ENCODE measurements around the gene MUC5B. TPM values are rescaled to one million over a fixed set of nuclear protein-coding genes. Genes with fewer than 3 reads are reported as not detected.

Gene MUC5B
- total RNA-seq, 1 donor from 2014 or later = not detected

DNA sequence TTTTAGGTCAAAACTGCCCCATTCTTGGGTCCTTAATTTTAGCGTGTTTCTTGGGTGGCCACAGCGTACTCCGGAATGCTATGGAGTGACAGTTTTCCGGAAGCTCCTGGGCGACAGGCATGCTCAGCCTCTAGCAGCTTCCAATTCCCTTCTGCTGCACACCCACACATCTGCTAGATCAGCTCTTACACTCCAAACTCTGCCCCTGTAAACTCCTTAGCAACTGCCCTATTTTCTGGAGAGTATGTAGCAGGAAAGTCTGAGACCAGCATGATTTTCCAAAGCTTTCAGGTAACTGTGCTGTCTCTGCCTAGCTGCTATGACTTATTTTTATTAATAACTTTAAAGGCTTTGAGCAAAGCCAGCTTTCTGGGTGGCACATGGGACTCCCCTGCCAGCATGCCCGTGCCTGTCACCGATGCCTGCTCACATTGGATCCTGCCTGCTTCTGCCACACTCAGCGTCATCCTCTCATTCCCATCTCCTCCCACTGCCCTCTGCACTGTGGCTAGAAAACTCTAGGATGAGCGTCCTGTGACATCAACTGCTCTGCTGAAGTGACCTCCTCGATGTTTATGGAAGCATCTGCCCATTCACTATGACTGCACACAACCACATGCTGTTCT lies 69.3 kb downstream of the MUC5B start:
- H3K27me3 Mint-ChIP-seq (ENCODE audit: insufficient read depth) = no peaks in the 10 kb centered on the region
- H3K4me3 Mint-ChIP-seq = no peak overlapping the region
- no peak overlapping the region for H3K27ac Mint-ChIP-seq
- H3K4me1 Mint-ChIP-seq (ENCODE audit: low read depth) = no peaks in the 10 kb centered on the region
- DNase-seq (ENCODE audit: low spot score) = no peak
- intact Hi-C loops (cut with micrococcal nuclease) = no loop called here
- no peaks in the 10 kb centered on the region for H3K9me3 Mint-ChIP-seq
- peaks cover 6% of the 10 kb centered on the region for H3K36me3 Mint-ChIP-seq (ENCODE audit: low read depth)

DNA sequence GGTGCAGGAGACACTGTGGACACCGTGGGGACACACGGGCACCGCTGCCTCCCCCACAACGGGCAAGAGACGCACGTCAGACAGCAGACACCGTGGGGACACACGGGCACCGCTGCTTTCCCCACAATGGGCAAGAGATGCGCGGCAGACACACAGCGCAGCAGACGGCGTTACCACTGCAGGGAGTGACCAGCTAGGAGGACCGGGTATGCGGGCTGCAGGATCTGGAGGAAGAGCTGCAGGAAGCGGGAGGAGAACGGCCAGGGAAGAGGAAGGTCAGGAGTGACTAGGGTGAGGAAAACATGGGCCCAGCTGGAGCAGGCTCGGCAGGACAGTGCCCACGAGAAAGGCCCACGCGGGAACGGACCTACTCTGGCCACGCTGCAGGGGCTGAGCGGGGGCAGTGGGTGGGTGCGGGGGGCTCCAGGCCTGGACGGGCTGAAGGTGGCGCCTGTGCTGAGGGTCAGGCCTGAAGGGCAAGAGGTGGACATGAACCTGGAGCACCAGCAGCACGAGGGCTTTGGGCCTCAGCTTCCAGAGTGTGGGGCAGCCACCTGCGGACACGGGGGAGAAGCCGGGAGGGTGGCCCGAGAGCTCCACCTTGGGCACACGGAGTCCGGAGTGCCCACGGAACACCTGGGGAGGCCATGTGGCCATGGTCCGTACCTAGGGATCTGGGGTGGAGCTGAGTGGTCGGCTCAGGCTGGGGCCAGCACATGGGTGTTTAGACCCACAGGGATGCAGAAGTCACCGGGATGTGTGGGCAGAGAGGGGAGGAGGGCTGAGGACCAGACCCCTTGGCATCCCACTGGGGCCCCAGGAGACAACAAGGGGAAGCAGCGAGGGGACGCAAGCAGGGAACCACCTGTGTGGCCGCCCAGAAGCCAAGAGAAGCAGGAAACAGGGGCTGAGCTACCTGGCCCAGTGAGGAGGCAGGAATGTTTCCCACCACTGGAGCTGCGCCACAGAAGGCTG lies 70.1 kb downstream of the MUC5B start:
- intact Hi-C loops (cut with micrococcal nuclease) = no loop called here
- no peak for DNase-seq (ENCODE audit: low spot score)
- Mint-ChIP-seq H3K4me1 (ENCODE audit: low read depth) (no peaks in the 10 kb centered on the region), H3K9me3 (no peaks in the 10 kb centered on the region), H3K36me3 (ENCODE audit: low read depth) (peaks cover 6% of the 10 kb centered on the region), H3K4me3 (no peak overlapping the region), H3K27me3 (ENCODE audit: insufficient read depth) (no peaks in the 10 kb centered on the region), H3K27ac (no peak overlapping the region)

DNA sequence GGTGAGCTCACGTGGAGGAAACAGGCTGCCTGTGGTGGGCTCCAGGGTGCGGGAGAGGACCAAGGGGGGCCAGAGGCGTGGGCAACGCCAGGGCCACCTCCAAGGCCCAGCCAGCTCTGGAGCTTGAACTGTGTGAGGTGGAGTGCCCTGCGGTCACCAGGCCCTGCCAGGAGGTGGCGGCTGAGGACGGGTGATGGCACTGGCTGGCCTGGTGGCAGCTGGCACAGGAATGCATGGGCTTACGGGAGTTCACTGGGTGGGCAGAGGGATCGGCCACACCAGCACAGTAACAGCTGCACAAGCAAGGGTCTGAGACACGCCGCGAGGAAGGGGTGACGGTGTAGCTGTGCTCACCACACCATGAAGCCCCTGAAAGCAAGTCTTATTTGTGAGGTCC lies 70.8 kb downstream of the MUC5B start:
- no peak overlapping the region for H3K27ac Mint-ChIP-seq
- intact Hi-C loops (cut with micrococcal nuclease) = no loop called here
- no peaks in the 10 kb centered on the region for H3K27me3 Mint-ChIP-seq (ENCODE audit: insufficient read depth)
- no peak for DNase-seq (ENCODE audit: low spot score)
- peaks cover 6% of the 10 kb centered on the region for H3K36me3 Mint-ChIP-seq (ENCODE audit: low read depth)
- H3K4me1 Mint-ChIP-seq (ENCODE audit: low read depth) = no peaks in the 10 kb centered on the region
- H3K9me3 Mint-ChIP-seq = no peaks in the 10 kb centered on the region
- no peak overlapping the region for H3K4me3 Mint-ChIP-seq

DNA sequence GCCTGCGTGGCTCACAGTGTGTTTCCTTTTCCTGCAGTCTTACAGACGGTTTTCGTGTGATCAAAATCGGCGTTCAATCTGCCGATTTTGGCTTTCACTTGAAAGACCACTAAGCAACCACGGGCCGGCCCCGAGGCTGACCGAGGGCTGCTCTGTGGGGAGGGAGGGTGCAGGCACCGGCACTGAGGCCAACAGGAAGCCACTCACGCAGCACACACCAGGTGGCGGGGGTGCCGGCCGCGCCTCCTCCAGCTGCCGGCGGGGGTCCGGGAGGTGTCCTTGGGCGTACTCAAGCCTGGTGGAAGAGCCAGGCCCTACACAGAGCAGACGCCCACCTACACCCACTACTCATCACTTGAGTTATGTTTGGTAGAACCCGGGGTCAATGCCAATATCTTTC lies 72.2 kb downstream of the MUC5B start:
- intact Hi-C loops (cut with micrococcal nuclease) = no loop called here
- H3K36me3 Mint-ChIP-seq (ENCODE audit: low read depth) = peaks cover 4% of the 10 kb centered on the region
- DNase-seq (ENCODE audit: low spot score) = no peak

DNA sequence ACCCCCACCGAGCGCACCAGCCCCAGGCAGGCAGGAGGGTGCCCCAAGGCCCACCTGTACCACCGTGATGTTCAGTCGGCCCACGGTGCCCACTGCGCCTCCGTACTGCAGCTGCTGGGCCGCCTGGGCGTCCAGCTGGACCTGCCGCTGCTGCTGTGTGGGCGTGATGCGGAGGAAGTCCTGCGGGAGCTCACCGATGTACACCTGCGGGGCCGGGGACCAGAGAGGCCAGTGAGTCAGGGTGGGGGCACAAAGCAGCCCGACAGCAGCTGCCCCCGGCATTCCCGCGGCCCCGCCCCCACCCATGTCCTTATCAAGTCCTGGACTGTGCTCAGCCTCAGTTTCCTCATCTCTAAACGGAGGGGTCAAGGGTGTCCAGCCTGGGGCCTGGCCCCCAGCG lies 72.7 kb downstream of the MUC5B start:
- peaks cover 4% of the 10 kb centered on the region for H3K36me3 Mint-ChIP-seq (ENCODE audit: low read depth)
- no peaks in the 10 kb centered on the region for H3K4me1 Mint-ChIP-seq (ENCODE audit: low read depth)
- intact Hi-C loops (cut with micrococcal nuclease) = no loop called here
- no peaks in the 10 kb centered on the region for H3K27me3 Mint-ChIP-seq (ENCODE audit: insufficient read depth)
- H3K4me3 Mint-ChIP-seq = no peak overlapping the region
- DNase-seq (ENCODE audit: low spot score) = no peak
- no peak overlapping the region for H3K27ac Mint-ChIP-seq
- H3K9me3 Mint-ChIP-seq = no peaks in the 10 kb centered on the region

More for the DNA sequence above, 72.2 kb downstream of the MUC5B start:
- H3K4me3 Mint-ChIP-seq = no peak overlapping the region
- H3K27ac Mint-ChIP-seq = no peak overlapping the region
- no peaks in the 10 kb centered on the region for H3K9me3 Mint-ChIP-seq
- H3K4me1 Mint-ChIP-seq (ENCODE audit: low read depth) = no peaks in the 10 kb centered on the region
- no peaks in the 10 kb centered on the region for H3K27me3 Mint-ChIP-seq (ENCODE audit: insufficient read depth)

DNA sequence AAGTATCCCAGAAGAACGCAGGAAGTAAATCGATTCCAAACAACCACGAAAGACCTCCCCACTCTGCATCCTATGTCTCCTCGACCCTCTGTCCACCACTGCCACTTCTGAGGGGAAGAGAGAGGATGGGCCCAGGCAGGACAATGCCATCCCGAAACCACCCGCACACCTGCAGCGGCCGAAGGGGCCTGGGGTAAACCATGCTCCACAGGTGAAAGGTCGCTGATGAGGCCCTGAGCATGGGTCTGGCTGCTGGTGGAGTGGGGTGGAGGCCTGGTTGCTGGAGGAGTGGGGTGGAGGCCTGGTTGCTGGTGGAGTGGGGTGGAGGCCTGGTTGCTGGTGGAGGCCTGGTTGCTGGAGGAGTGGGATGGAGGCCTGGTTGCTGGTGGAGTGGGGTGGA lies 73.4 kb downstream of the MUC5B start:
- intact Hi-C loops (cut with micrococcal nuclease) = no loop called here
- Mint-ChIP-seq H3K27me3 (ENCODE audit: insufficient read depth) (no peaks in the 10 kb centered on the region), H3K27ac (no peak overlapping the region), H3K36me3 (ENCODE audit: low read depth) (peaks cover 4% of the 10 kb centered on the region), H3K4me1 (ENCODE audit: low read depth) (no peaks in the 10 kb centered on the region), H3K4me3 (no peak overlapping the region), H3K9me3 (no peaks in the 10 kb centered on the region)
- no peak for DNase-seq (ENCODE audit: low spot score)

DNA sequence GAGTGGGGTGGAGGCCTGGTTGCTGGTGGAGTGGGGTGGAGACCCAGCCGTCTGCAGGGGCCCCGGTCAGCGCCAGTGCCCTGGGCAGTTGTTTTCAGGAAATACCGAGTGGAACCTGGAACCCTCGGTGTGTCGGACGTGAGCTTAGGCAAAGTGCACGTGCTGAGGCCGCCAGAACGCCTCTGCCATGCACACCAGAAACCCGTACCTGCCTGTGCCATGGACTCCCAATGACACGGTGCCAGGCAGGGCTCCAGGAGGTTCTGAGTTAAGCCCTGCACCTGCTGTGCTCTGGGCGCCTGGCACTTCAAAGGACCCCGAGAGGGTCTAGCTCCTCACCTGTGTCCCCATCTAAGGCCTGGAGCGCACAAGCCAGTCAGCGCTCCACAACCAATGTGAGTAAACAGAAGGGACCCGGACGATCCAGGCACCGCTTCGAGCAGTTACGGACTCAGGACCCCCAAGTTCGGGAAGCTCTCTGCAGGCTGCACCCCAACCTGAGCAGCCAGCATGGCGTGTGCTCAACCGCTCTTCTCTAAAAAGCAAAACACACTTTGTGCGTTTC lies 74.2 kb downstream of the MUC5B start:
- Mint-ChIP-seq H3K36me3 (ENCODE audit: low read depth) (peaks cover 4% of the 10 kb centered on the region), H3K4me3 (no peak overlapping the region), H3K4me1 (ENCODE audit: low read depth) (no peaks in the 10 kb centered on the region), H3K27me3 (ENCODE audit: insufficient read depth) (no peaks in the 10 kb centered on the region), H3K9me3 (no peaks in the 10 kb centered on the region), H3K27ac (no peak overlapping the region)
- intact Hi-C loops (cut with micrococcal nuclease) = no loop called here
- no peak for DNase-seq (ENCODE audit: low spot score)

DNA sequence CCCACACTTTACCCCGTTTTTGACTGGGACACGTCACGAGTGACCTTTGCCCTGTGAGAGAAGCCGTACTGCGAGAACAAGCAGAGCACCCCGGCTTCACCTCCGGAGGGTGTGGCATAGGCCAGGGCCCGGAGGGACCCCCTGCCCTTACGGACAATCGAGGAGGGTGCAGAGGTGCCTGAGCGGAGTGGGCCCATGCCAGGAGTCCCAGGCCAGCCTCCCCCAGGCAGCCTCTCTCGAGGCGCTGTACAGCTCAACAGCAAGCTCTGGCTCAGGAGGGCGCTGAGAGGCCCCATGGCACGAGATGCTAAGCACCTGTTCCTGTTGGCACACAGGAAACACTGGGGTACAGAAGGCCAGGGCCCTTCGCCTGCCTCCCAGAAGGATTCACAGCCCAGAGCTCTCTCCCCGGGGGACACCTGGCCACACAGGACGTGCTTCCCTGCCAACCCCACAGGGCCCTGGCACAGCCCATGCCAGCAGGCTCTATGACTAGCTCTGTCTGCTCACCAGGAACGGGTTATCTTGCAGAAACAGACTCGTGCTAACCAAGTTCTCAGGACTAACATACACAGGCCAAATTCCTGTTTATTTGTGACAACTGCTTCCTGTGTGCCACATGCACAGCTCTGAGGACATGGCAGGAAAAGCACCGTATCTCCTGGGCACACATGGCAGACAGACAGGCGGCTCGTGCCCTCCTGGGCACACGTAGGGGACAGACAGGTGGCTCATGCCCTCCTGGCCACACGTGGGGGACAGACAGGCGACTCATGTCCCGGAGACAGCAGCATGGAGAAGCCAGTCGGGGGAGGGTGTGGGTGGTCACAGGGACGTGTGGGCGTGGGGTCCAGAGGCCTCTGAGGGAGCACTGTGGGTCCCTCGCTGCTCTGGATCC lies 75.0 kb downstream of the MUC5B start:
- Mint-ChIP-seq H3K27me3 (ENCODE audit: insufficient read depth) (no peaks in the 10 kb centered on the region), H3K4me1 (ENCODE audit: low read depth) (no peaks in the 10 kb centered on the region), H3K27ac (no peak overlapping the region), H3K9me3 (no peaks in the 10 kb centered on the region), H3K4me3 (no peak overlapping the region), H3K36me3 (ENCODE audit: low read depth) (no peaks in the 10 kb centered on the region)
- DNase-seq (ENCODE audit: low spot score) = no peak
- intact Hi-C loops (cut with micrococcal nuclease) = no loop called here

DNA sequence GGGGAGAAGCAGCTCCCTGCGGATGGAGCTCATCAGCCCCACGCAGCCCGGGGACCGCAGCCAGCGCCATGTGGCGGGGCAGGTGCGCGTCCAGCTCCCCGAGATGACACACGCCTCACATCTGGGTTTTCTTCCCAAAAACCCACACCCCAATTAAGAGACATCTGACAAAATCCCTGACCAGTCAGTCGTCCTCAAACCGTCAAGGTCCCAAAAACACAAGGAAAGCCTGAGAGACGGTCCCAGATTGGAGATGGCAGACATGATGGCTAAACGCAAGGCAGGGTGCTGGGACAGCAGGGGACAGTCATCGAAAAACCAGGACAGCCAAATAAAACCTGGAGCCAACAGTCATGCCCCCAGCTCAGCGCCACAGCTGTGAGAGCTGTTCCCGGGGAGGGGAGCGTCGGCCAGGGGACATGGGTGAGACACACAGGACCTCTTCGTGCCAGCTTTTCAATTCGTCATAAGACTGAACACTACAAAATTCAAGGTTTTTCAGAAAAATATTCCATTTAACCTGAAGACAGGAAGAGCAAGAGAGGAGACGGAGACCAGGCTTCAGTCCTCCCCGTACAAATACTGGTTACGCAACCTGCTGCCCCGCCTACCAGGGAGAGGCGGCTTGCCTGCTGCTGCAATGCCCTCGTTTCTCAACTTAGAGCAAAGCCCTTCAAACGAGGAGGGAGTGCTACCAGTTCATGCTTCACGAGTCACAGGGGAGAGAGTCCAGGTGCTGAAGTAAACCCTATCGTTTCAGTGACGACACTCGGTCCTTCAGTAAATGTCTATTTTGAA lies 76.0 kb downstream of the MUC5B start:
- H3K4me1 Mint-ChIP-seq (ENCODE audit: low read depth) = no peaks in the 10 kb centered on the region
- H3K27ac Mint-ChIP-seq = no peak overlapping the region
- no peak overlapping the region for H3K4me3 Mint-ChIP-seq
- intact Hi-C loops (cut with micrococcal nuclease) = no loop called here
- DNase-seq (ENCODE audit: low spot score) = no peak
- no peaks in the 10 kb centered on the region for H3K27me3 Mint-ChIP-seq (ENCODE audit: insufficient read depth)
- no peaks in the 10 kb centered on the region for H3K9me3 Mint-ChIP-seq
- H3K36me3 Mint-ChIP-seq (ENCODE audit: low read depth) = no peaks in the 10 kb centered on the region

DNA sequence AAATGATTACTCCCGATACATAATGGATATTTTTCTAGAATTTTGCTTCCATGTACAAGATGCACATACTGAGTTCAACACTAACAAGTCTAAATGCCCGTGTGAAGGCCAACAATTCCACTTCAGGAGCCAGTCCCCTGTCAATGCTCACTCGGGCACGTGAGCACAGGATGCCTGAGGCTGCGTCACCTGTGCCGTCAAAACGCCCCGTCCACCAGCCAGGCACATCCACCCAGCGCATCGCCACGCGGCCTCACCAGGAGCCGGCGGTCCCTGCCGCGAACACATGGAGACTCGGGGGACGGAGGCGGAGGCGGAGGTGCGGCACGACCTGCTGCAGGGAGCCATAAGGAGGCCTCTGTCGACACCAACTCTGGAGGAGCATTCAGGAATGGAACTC lies 76.8 kb downstream of the MUC5B start:
- no peaks in the 10 kb centered on the region for H3K27me3 Mint-ChIP-seq (ENCODE audit: insufficient read depth)
- no peak overlapping the region for H3K27ac Mint-ChIP-seq
- H3K4me1 Mint-ChIP-seq (ENCODE audit: low read depth) = no peaks in the 10 kb centered on the region
- intact Hi-C loops (cut with micrococcal nuclease) = no loop called here
- H3K4me3 Mint-ChIP-seq = no peak overlapping the region
- H3K9me3 Mint-ChIP-seq = no peaks in the 10 kb centered on the region
- DNase-seq (ENCODE audit: low spot score) = no peak
- no peaks in the 10 kb centered on the region for H3K36me3 Mint-ChIP-seq (ENCODE audit: low read depth)

DNA sequence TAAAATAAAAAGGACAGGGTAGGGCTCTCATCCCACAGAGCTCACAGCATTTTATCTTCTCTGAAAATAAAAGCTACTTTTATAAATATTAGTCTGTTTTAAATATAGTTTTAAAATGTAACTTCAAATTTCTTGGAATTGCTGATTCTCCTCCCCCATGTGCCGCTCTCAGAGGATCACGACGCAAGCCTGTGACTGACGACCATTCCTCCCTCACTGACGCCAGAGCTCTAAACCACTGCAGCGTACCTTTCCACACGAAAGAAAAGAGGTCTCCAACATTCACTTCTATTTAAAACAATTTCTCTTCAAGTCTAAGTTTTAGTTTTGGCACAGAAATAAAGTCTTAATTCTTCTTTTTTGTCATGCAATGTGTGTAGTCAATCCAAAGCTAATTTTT lies 77.3 kb downstream of the MUC5B start:
- no peaks in the 10 kb centered on the region for H3K4me1 Mint-ChIP-seq (ENCODE audit: low read depth)
- H3K4me3 Mint-ChIP-seq = no peak overlapping the region
- H3K27me3 Mint-ChIP-seq (ENCODE audit: insufficient read depth) = no peaks in the 10 kb centered on the region
- intact Hi-C loops (cut with micrococcal nuclease) = no loop called here
- no peaks in the 10 kb centered on the region for H3K36me3 Mint-ChIP-seq (ENCODE audit: low read depth)
- no peak for DNase-seq (ENCODE audit: low spot score)
- H3K27ac Mint-ChIP-seq = no peak overlapping the region
- no peaks in the 10 kb centered on the region for H3K9me3 Mint-ChIP-seq

DNA sequence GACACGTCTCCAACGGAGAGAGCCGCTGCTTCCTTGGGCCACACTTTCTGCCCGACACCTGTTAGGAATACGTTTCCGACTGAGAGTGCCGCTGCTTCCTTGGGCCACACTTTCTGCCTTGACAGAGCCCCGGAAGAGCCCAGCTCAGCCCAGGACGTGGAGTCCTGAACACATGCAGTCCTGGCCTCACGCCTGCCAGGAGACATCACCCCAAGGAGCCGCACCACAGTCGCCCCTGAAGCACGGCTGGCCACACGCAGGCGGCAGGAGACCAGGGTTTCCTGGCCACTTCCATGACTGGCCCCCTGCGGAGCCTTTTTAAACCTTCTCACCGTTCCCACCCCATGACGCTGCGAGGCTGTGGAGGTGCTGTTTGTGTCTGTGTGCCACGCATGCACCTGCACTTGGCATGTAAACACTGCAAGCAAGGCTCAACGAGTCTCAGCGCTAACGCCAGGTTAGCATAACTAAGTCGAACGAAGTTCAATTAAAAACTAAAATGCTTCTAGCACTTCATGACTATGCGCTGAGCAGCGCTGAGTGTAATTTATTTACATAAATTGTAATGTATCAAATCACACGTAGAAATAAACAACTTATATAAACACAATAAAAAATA lies 77.8 kb downstream of the MUC5B start:
- Mint-ChIP-seq H3K27me3 (ENCODE audit: insufficient read depth) (no peaks in the 10 kb centered on the region), H3K4me3 (no peak overlapping the region), H3K27ac (no peak overlapping the region), H3K9me3 (no peaks in the 10 kb centered on the region), H3K4me1 (ENCODE audit: low read depth) (no peaks in the 10 kb centered on the region), H3K36me3 (ENCODE audit: low read depth) (no peaks in the 10 kb centered on the region)
- DNase-seq (ENCODE audit: low spot score) = no peak
- intact Hi-C loops (cut with micrococcal nuclease) = no loop called here
